Astrocyte of the hippocampus (primary cell): Measurements from ENCODE around the gene IQCN.
"Not testable (repeated sequence)": the region's sequence is repeated elsewhere in the genome, so short reads cannot be mapped to it uniquely, and the experiment has no call there.

Experiments
- DNase-seq: peaks from one replicate; pipeline ENCODE4 v3.0.0; 2011; ENCODE audit warnings: low read depth, low spot score

The IQCN gene

DNA sequence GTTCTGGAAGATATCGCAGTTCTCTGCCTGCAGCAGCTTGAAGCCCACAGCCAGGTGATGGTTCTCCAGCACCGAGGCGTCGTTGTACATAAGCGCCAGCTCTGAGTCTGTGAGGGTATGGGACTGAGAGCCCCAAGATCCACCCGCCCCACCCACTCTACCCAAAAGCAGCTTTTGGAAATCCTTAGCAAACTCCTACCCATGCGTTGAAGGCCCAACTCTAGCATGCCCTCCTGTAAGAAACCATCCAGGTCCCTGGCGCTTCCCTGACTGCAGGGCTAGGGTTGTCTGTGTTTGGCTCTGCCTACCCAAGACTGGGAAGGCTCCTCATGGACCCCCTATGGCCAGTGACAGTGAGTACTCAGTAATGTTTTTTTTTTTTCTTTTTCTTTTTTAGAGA lies 57.5 kb downstream of the IQCN start:
- no peak for DNase-seq

DNA sequence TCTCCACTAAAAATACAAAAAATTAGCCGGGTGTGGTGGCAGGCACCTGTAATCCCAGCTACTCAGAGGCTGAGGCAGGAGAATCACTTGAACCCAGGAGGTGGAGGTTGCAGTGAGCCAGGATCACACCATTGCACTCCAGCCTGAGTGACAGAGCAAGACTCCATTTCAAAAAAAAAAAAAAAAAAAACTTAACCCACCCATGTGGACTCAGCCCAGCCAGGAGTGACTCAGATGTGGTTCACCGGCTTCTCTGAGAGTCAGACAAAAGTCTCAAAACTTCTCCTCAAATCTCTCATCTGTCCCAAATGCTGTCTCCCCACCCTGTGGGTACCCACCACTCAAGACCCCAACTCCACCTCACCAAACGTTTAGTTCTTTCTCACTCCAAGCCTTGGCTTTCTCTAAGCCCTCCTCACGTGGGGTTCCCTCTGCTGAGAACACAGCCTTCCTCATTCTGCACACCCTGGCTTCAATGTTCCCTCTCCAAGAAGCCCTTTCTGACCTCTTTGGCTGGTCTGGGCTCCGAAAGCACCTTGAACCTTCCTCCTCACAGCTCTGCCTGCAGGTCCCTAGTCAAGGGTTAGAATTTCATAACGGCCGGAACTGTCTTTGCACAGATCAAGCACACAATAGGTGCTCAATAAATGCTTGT lies 59.3 kb downstream of the IQCN start:
- peak; percentile 59 for DNase-seq

DNA sequence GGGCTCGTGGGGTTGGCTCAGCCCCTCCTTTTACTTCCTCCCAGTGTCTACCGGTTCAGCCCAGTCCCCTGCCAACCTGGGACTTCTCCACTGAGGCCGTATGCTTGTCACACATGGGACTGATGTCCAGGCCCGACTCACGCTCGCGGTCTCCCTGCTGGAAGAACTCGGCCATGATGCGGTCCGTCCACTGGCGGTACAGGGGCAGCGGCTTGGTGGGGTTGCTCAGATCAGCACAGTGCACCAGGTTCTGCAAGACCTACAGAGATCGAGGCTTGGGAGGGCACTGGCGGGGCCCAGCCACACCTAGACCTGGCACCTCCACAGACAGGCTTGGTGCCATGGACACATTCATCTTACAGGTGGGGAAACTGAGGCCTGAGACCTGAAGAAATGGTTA lies 62.6 kb downstream of the IQCN start:
- DNase-seq = no peak

DNA sequence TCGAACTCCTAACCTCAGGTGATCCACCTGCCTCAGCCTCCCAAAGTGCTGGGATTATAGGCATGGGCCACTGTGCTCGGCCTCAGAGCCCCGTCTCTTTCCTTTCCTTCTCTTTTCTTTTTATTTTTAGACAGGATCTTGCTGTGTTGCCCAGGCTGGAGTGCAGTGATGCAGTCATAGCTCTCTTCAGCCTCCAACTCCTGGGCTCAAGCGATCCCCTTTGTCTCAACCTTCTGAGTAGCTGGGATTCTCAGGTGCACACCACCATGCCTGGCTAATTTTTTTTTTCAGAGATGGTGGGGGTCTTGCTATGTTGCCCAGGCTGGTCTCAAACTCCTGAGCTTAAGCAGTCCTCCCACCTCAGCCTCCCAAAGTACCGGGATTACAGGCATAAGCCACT lies 64.3 kb downstream of the IQCN start:
- DNase-seq = not testable (repeated sequence)

DNA sequence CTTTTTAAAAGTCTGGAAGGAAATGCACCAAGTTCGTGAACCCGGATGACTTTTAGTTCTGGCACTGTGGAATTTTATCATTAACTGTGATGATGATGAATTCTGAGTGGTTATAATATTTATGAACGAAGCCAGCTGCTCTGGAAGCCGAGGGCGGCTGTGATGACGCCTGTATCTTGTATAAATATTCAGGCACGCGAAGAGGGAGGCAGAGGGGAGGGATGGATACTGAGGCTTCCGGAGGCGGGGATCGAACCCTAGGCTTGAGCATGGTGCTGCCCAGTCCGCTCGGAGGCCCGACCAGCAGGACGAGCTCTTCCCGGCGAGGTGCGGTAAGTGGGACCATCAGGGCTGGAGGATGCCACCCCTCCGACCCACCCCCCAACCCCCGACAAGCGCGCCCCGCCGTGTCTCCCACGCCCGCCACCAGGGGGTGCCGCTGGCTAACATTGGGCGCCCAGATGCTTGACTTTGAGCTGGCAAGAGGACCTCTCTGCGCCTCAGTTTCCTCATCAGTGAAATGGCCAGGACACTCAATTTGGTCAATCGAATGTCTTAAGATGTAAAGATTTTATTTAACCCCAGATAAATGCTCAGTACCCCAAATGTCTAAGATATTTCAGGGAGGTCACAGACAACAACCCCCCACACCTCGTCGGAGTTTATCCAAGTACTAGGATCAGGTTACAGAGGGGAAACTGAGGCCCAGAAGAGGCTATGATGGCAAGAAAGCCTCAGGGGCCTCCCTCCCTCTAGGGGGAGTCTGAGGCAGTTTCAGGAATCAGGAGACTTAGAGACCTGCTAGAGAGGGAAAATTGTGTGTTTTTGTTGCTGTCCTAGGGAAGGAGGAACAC lies 65.9 kb downstream of the IQCN start:
- DNase-seq = peak; percentile 22
